Mesenchymal stem cell (in vitro differentiated cells and primary cell): ENCODE measurements around the gene PTPRR.

ENCODE experiments used
- DNase-seq: peaks from one replicate; pipeline ENCODE4 v3.0.0-alpha.2; 2013
- H2AFZ ChIP-seq: one replicate; pipeline ENCODE4 v1.6.1; 2013; ENCODE audit warnings: low read depth, mild to moderate bottlenecking, control low read depth, inconsistent platforms, low read length, moderate library complexity
- H2AK5ac ChIP-seq: 2 replicates; pipeline ENCODE4 v1.6.1; 2013; ENCODE audit warnings: low read length, moderate library complexity, mild to moderate bottlenecking, inconsistent platforms; ENCODE audit not compliant: severe bottlenecking
- H2BK120ac ChIP-seq: one replicate; pipeline ENCODE4 v1.6.1; 2013; ENCODE audit warnings: low read depth, mild to moderate bottlenecking, inconsistent platforms, low read length, moderate library complexity
- H2BK12ac ChIP-seq, 2 experiments: one replicate each; pipeline ENCODE4 v1.6.1; 2013; ENCODE audit warnings: inconsistent platforms in 2 of 2, low read length in 2 of 2, mild to moderate bottlenecking in 2 of 2, moderate library complexity in 2 of 2, control low read depth in 1 of 2
- H2BK15ac ChIP-seq: one replicate; pipeline ENCODE4 v1.6.1; 2013; ENCODE audit warnings: mild to moderate bottlenecking, low read depth, inconsistent platforms; ENCODE audit not compliant: poor library complexity, severe bottlenecking
- H2BK5ac ChIP-seq: 2 replicates; pipeline ENCODE4 v1.6.1; 2013; ENCODE audit warnings: low read depth, mild to moderate bottlenecking, low read length, control low read depth, inconsistent platforms; ENCODE audit not compliant: poor library complexity, severe bottlenecking
- H3K14ac ChIP-seq, 2 experiments: one replicate each; pipeline ENCODE4 v1.6.1; 2013; ENCODE audit warnings: inconsistent platforms in 2 of 2, low read length in 2 of 2, control low read depth in 1 of 2, mild to moderate bottlenecking in 1 of 2, moderate library complexity in 1 of 2
- H3K18ac ChIP-seq, 2 experiments: one replicate each; pipeline ENCODE4 v1.6.1; 2013; ENCODE audit warnings: inconsistent platforms in 2 of 2, low read length in 2 of 2, control low read depth in 1 of 2, low read depth in 1 of 2, mild to moderate bottlenecking in 1 of 2
- H3K23ac ChIP-seq, 2 experiments: one replicate each; pipeline ENCODE4 v1.6.1; 2013; ENCODE audit warnings: inconsistent platforms in 2 of 2, low read length in 2 of 2, mild to moderate bottlenecking in 2 of 2, moderate library complexity in 2 of 2, control low read depth in 1 of 2
- H3K27ac ChIP-seq: 2 replicates; pipeline ENCODE4 v1.5.1; 2013; ENCODE audit warnings: mild to moderate bottlenecking, moderate library complexity, low read length, control low read depth, inconsistent platforms; ENCODE audit not compliant: poor library complexity, severe bottlenecking
- H3K27me3 ChIP-seq, 2 experiments: 2 replicates each; pipeline versions ENCODE4 v1.6.1 to v1.7.0; 2013; ENCODE audit warnings: low read length in 2 of 2, mild to moderate bottlenecking in 2 of 2, moderate library complexity in 2 of 2, control low read depth in 1 of 2, inconsistent platforms in 1 of 2; ENCODE audit not compliant: control insufficient read depth in 1 of 2, insufficient read depth in 1 of 2
- H3K36me3 ChIP-seq, 2 experiments: 2 replicates each; pipeline versions ENCODE4 v1.6.1 to v1.7.0; 2013; ENCODE audit warnings: low read length in 2 of 2, control low read depth in 1 of 2, inconsistent platforms in 1 of 2, low read depth in 1 of 2, mild to moderate bottlenecking in 1 of 2; ENCODE audit not compliant: insufficient read depth in 2 of 2, control insufficient read depth in 1 of 2
- H3K4ac ChIP-seq, 2 experiments: one replicate each; pipeline ENCODE4 v1.6.1; 2013; ENCODE audit warnings: inconsistent platforms in 2 of 2, low read length in 2 of 2, mild to moderate bottlenecking in 2 of 2, moderate library complexity in 2 of 2, control low read depth in 1 of 2, low read depth in 1 of 2
- H3K4me1 ChIP-seq: 2 replicates; pipeline ENCODE4 v1.6.1; 2013; ENCODE audit warnings: low read depth, low read length, control low read depth; ENCODE audit not compliant: control insufficient read depth, insufficient read depth
- H3K4me2 ChIP-seq: 2 replicates; pipeline ENCODE4 v1.6.1; 2013; ENCODE audit warnings: low read length, mild to moderate bottlenecking, inconsistent platforms; ENCODE audit not compliant: poor library complexity, severe bottlenecking
- H3K4me3 ChIP-seq, 2 experiments: 2 replicates each; pipeline versions ENCODE4 v1.5.1 to v1.7.0; 2013; ENCODE audit warnings: low read length in 2 of 2, mild to moderate bottlenecking in 2 of 2, control low read depth in 1 of 2, low read depth in 1 of 2; ENCODE audit not compliant: insufficient read depth in 1 of 2
- H3K79me1 ChIP-seq: replicated peaks from 2 replicates; pipeline ENCODE4 v1.6.1; 2013; ENCODE audit warnings: mild to moderate bottlenecking, control low read depth, low read length, inconsistent platforms; ENCODE audit not compliant: poor library complexity, severe bottlenecking
- H3K9ac ChIP-seq: 2 replicates; pipeline ENCODE4 v1.7.0; 2013; ENCODE audit warnings: mild to moderate bottlenecking, low read length, moderate library complexity
- H3K9me3 ChIP-seq: 2 replicates; pipeline ENCODE4 v1.7.0; 2013; ENCODE audit warnings: mild to moderate bottlenecking, low read length; ENCODE audit not compliant: control insufficient read depth
- H4K8ac ChIP-seq: one replicate; pipeline ENCODE4 v1.6.1; 2013; ENCODE audit warnings: inconsistent platforms, mild to moderate bottlenecking, low read length, moderate library complexity
- H4K91ac ChIP-seq: one replicate; pipeline ENCODE4 v1.6.1; 2013; ENCODE audit warnings: mild to moderate bottlenecking, low read length, inconsistent platforms
- WGBS: methylation state at CpG from one replicate; pipeline ENCODE4 v1.1.7; 2013; ENCODE audit warnings: mixed read lengths; 5-methylcytosine and 5-hydroxymethylcytosine counted together

PTPRR gene

DNA sequence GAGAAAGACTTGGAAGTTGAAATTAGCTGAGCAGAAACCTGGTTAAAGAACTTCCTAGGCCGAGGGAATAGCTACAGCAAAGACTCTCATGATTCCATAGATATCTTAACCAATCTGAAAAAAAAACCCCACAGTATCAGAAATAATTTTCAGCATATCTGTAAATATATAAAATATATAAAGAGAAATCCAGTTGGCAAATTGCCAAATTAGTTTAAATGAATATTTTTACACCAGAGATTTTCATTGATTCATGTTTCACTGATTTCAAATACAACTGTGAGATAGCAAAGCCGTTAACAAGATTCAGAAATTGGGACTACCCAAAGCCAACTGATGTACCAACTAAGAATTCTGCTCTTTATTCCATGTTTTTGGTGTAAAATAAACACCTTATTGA is 6.8 kb upstream of the PTPRR start:
- Histone ChIP-seq H2BK5ac (no peak overlapping the region), H2AFZ (no peak overlapping the region), H3K23ac (no peak overlapping the region), H3K4me2 (no peak overlapping the region), H4K91ac (no peak overlapping the region), H4K8ac (no peak overlapping the region), H2AK5ac (no peak overlapping the region), H2BK12ac (no peak overlapping the region), H2BK15ac (no peak overlapping the region), H3K4me3 (no peak overlapping the region), H2BK120ac (no peak overlapping the region), H3K9ac (no peak overlapping the region), H3K4me1 (peaks cover 1% of the 10 kb centered on the region), H3K4ac (no peak overlapping the region), H3K9me3 (no peaks in the 10 kb centered on the region), H3K79me1 (no peaks in the 10 kb centered on the region), H3K27me3 (no peaks in the 10 kb centered on the region), H3K14ac (no peak overlapping the region), H3K27ac (no peak overlapping the region), H3K36me3 (no peaks in the 10 kb centered on the region), H3K18ac (no peak overlapping the region)
- DNase-seq: no peak
- WGBS: no CpG with 5 or more reads among the region's 2 CpGs

DNA sequence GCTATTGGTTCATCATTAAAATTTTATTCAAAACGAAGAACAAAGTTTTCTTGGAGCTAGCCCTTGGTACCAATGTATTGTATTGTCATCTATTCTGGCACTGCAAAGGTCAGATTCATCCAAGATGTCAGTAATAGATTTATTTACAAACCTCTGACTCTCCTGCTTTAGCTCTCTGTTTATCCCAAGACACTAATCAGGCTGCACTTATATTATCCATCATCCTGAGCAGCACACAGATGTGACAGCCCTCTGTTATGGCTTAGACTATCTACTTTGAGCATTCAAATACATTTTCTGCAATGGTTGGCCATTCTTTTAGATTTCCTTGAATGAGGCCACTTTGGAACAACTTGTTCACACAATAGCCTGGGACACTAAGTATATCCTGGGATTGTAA is 5.0 kb upstream of the PTPRR start:
- 50% methylated on average over 1 of the region's 1 CpG for WGBS
- H3K27me3 ChIP-seq: peaks cover 13 to 16% of the 10 kb centered on the region in 2 experiments
- no peak overlapping the region for H2BK120ac ChIP-seq
- H3K27ac ChIP-seq: no peak overlapping the region
- no peaks in the 10 kb centered on the region for H3K79me1 ChIP-seq
- no peak overlapping the region for H2BK12ac ChIP-seq
- no peak overlapping the region for H3K4me2 ChIP-seq
- no peak overlapping the region for H4K8ac ChIP-seq
- no peaks in the 10 kb centered on the region for H3K36me3 ChIP-seq
- H3K18ac ChIP-seq: no peak overlapping the region
- no peak overlapping the region for H4K91ac ChIP-seq
- H3K4me1 ChIP-seq: peaks cover 4% of the 10 kb centered on the region
- H2AK5ac ChIP-seq: no peak overlapping the region
- H3K9me3 ChIP-seq: no peaks in the 10 kb centered on the region
- H3K4ac ChIP-seq: no peak overlapping the region
- H2BK15ac ChIP-seq: no peak overlapping the region
- H3K23ac ChIP-seq: no peak overlapping the region
- DNase-seq: no peak
- H3K4me3 ChIP-seq: no peak overlapping the region
- no peak overlapping the region for H2BK5ac ChIP-seq
- H3K9ac ChIP-seq: no peak overlapping the region
- H3K14ac ChIP-seq: no peak overlapping the region
- no peak overlapping the region for H2AFZ ChIP-seq

DNA sequence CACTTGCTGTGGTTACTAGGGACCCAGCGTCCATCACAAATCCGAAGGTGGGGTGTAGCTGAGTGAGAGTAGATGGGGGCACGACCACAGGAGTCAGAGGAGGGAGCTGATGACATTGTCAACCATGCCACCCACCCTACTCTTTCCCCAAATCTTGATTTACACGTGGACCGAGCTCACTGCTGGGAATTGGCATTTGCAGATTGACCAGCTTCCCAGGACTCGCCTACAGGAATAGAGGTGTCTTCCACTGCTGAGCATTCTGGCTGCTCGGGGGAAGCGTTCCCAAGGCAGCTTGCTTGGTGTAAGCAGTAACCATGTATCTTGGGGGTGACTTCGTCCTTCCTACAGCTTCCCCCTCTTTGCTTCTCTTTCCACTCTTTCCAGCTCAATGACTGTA is 353 bp upstream of the PTPRR start:
- Histone ChIP-seq H3K4me2 (no peak overlapping the region), H3K4ac (no peak overlapping the region), H2BK120ac (no peak overlapping the region), H4K8ac (no peak overlapping the region), H3K36me3 (no peaks in the 10 kb centered on the region), H2BK15ac (no peak overlapping the region), H3K79me1 (no peaks in the 10 kb centered on the region), H3K18ac (no peak overlapping the region), H2BK12ac (no peak overlapping the region), H2AFZ (no peak overlapping the region), H3K9me3 (no peaks in the 10 kb centered on the region), H3K14ac (no peak overlapping the region), H2AK5ac (no peak overlapping the region), H2BK5ac (no peak overlapping the region), H3K4me3 (no peak overlapping the region), H3K4me1 (peaks cover 4% of the 10 kb centered on the region), H3K27me3 (peaks cover 32 to 34% of the 10 kb centered on the region in 2 experiments), H3K23ac (no peak overlapping the region), H3K9ac (no peak overlapping the region), H4K91ac (peak overlapping the region; percentile 30), H3K27ac (no peak overlapping the region)
- no peak for DNase-seq
- 55% methylated on average over 5 of the region's 9 CpGs for WGBS

DNA sequence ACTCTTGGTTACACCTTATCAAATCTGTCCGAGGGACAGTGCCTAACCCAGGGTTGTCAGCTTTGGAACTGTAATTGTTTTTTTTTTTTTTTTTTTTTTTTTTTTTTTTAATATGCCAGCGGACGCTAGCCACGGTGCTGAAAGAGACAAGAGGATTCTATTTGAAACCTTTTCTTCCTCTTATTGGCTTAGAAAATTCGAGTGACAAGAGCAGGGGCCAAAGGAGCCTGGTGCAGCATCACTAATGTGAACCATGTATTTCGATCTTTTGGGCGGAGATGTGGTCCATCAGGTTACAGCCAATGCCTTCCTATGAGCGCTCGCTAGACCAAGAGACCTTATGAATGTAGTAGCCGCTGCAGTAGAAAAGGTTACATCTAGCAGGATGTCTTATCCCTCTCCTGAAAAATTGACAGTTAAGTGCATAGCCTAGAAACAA is 922 bp downstream of the PTPRR start:
- Histone ChIP-seq H3K4ac (no peak overlapping the region), H2BK5ac (no peak overlapping the region), H3K79me1 (no peaks in the 10 kb centered on the region), H3K14ac (no peak overlapping the region), H4K91ac (no peak overlapping the region), H3K4me3 (no peak overlapping the region), H2BK12ac (no peak overlapping the region), H3K18ac (no peak overlapping the region), H2BK120ac (no peak overlapping the region), H2BK15ac (no peak overlapping the region), H3K23ac (no peak overlapping the region), H3K4me1 (peaks cover 4% of the 10 kb centered on the region), H3K36me3 (no peaks in the 10 kb centered on the region), H3K4me2 (no peak overlapping the region), H4K8ac (no peak overlapping the region), H3K9ac (no peak overlapping the region), H3K9me3 (no peaks in the 10 kb centered on the region), H3K27ac (no peak overlapping the region), H2AK5ac (no peak overlapping the region), H2AFZ (no peak overlapping the region), H3K27me3 (peaks cover 32 to 34% of the 10 kb centered on the region in 2 experiments)
- 12% methylated on average over 9 of the region's 10 CpGs for WGBS
- peak; percentile 4 for DNase-seq
